Brain microvascular endothelial cell (primary cell): Measurements from ENCODE around the gene NFKB2.

Experiments
- DNase-seq: peaks from one replicate; pipeline ENCODE4 v3.0.0-alpha.2; 2020
- H3K27ac ChIP-seq: fragments of 250-450 bp; sonication (Bioruptor Pico); 2 replicates; pipeline ENCODE4 v1.5.1; 2020; ENCODE audit warnings: mild to moderate bottlenecking, moderate library complexity
- H3K27me3 ChIP-seq: fragments of 250-450 bp; sonication (Bioruptor Pico); replicated peaks from 2 replicates; pipeline ENCODE4 v1.5.1; 2020; ENCODE audit warnings: mild to moderate bottlenecking
- H3K36me3 ChIP-seq: fragments of 250-450 bp; sonication (Bioruptor Pico); replicated peaks from 2 replicates; pipeline ENCODE4 v1.5.1; 2020; ENCODE audit warnings: mild to moderate bottlenecking
- H3K4me3 ChIP-seq: 2 replicates; pipeline ENCODE4 v1.5.1; 2011; ENCODE audit warnings: low read depth, mild to moderate bottlenecking, control low read depth, low read length, moderate library complexity
- CTCF ChIP-seq: IDR thresholded peaks from 2 replicates; pipeline ENCODE4 v1.5.1; 2011; ENCODE audit warnings: low read depth, mild to moderate bottlenecking, moderate library complexity, low read length, control low read depth, inconsistent platforms; ENCODE audit errors: missing control alignments
- in situ Hi-C: cut with HindIII; loops from 2 replicates; pipeline ENCODE4 v1.10.0; 2017; ENCODE audit warnings: low sequenced_read_pairs, low pct_ligation_motif_present

The NFKB2 gene

GRCh38 chr10:102416283-102416682 lies 20.8 kb downstream of the NFKB2 start:
- Histone ChIP-seq H3K36me3 (no peaks in the 10 kb centered on the region), H3K27ac (no peak overlapping the region), H3K27me3 (peaks cover 17% of the 10 kb centered on the region), H3K4me3 (no peak overlapping the region)
- no peak for TF ChIP-seq CTCF
- in situ Hi-C loops: no loop called here
- no peak for DNase-seq

GRCh38 chr10:102416695-102417094 lies 21.2 kb downstream of the NFKB2 start:
- TF ChIP-seq CTCF: no peak
- H3K36me3 ChIP-seq: no peaks in the 10 kb centered on the region
- H3K27me3 ChIP-seq: peaks cover 15% of the 10 kb centered on the region
- in situ Hi-C loops: no loop called here
- no peak for DNase-seq
- H3K27ac ChIP-seq: no peak overlapping the region
- H3K4me3 ChIP-seq: no peak overlapping the region

GRCh38 chr10:102418622-102419268 lies 23.2 kb downstream of the NFKB2 start, which contains the start of gene PSD:
PSD (minus strand) TSS chr10:102418785; CDS start chr10:102417038, 1,747 bp downstream.
- H3K27ac ChIP-seq: no peak within 1 kb of the TSS
- peaks cover 7% of the 10 kb centered on the region for H3K36me3 ChIP-seq
- in situ Hi-C loops: no loop called here
- H3K4me3 ChIP-seq: peak within 1 kb of the TSS; percentile 87
- no peak for DNase-seq
- TF ChIP-seq CTCF: no peak
- H3K27me3 ChIP-seq: peaks cover 7% of the 10 kb centered on the region

GRCh38 chr10:102419269-102420180 lies 24.0 kb downstream of the NFKB2 start:
- H3K4me3 ChIP-seq: peak overlapping the region; percentile 87
- H3K36me3 ChIP-seq: peaks cover 7% of the 10 kb centered on the region
- H3K27ac ChIP-seq: no peak overlapping the region
- no peak for TF ChIP-seq CTCF
- no peak for DNase-seq
- H3K27me3 ChIP-seq: peaks cover 7% of the 10 kb centered on the region
- in situ Hi-C loops: no loop called here

GRCh38 chr10:102420181-102420713 lies 24.7 kb downstream of the NFKB2 start:
- no peak for TF ChIP-seq CTCF
- peaks cover 7% of the 10 kb centered on the region for H3K36me3 ChIP-seq
- H3K27me3 ChIP-seq: peaks cover 7% of the 10 kb centered on the region
- DNase-seq: no peak
- H3K27ac ChIP-seq: no peak overlapping the region
- H3K4me3 ChIP-seq: peak overlapping the region; percentile 87
- in situ Hi-C loops: no loop called here
